HG02759 (cell line): Measurements from ENCODE around the gene APPL2.
"Not testable (repeated sequence)": the region's sequence is repeated elsewhere in the genome, so short reads cannot be mapped to it uniquely, and the experiment has no call there.

Source experiments
- ATAC-seq: cut with Tn5 transposase; IDR thresholded peaks from one replicate; pipeline ENCODE4 v1.9.1; 2021; ENCODE audit warnings: mild to moderate bottlenecking, moderate library complexity; ENCODE audit not compliant: unreplicated experiment

The APPL2 gene

DNA sequence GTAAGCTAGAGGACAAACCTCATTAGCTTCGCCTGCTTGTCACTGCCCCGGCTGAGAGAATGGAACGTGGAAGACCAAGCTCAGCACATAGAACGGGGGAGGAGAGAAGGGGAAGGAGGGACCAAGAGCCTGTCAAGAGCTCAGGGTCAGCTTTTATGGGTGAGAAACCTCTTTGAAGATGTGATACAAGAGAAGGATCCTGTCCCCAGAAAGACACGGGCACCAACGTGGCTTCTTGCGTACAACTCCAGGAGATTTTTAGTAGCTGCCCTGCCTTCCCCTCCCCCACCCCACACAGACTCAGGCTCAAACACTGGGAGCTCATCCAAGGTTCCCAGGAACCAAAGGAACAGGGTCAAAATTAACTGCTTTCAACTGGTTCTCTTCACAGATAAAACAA is 34.7 kb downstream of the APPL2 start:
- no peak for ATAC-seq

DNA sequence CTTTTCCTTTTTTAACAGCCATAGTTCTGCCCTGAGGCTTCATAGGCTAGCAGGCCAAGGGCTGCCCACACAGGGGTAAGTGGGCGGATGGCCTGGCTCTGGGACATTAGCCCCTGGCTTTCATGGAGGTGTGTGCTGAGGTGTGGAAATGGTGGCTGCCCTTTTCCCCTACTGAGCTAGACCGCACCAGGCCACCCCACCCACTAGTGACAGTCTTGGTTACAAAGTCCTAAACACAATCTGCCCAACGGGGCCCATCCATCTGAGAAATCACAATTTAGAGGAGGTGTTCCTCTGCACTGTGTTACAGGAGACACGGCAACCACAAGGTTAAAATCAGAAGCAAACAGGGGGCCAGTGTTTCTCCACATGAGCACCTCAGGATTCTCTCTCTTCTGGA is 35.6 kb downstream of the APPL2 start:
- no peak for ATAC-seq

DNA sequence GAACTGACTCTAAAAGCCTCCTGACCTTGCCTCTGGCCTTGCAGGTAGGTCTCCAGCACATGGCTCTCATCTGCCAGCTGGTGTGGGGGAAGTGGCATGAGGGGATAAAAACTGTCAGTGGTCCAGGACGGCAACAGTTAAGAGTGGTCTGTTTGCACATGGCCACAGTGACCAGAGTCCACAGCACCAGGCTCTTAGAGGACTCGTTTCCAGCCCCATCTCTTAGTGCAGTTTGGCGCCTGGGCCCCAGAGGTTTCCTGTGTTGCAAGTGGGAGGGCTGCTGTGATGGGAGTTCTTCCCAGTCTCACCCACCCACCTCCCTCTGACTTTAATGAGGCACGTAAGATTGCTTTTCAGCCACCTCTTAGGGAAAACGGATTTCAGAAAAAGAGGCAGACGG is 37.0 kb downstream of the APPL2 start:
- no peak for ATAC-seq

DNA sequence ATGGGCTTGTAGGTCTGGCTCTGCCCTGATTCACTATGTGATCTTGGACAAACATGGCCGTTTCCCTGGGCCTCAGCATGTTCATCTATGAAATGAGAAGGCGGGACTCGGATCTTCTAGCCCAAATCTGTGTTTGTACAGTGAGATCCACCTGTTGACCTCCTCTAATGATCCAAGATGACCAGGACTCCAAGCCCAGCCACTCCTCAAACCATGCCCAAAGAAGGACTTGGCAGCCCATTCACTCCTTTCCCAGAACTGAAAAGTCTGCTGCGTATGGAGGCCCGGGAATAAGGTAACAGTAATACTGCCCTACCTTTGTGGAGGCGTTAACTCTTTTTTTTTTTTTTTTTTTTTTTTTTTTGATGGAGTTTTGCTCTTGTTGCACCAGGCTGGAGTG is 39.9 kb downstream of the APPL2 start:
- no peak for ATAC-seq

DNA sequence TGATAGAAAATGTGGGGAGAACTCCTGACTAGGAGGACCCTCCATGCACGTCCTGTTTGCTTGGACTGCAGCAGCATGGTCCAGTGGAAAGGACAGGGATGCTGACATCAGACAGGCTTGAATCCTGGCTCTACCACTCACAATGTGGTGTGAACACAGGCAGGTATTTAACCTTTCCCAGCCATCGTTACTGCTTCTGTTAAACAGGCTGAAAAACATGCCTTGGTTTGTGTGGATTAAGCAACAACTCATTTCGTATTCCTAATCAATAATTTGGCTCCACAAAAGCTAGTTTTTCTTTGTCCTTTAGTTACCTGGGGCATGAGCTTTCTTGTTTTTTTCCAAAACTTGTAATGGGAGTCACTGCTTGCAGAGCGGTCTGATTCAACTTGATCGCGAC is 41.0 kb downstream of the APPL2 start:
- ATAC-seq, result no peak

DNA sequence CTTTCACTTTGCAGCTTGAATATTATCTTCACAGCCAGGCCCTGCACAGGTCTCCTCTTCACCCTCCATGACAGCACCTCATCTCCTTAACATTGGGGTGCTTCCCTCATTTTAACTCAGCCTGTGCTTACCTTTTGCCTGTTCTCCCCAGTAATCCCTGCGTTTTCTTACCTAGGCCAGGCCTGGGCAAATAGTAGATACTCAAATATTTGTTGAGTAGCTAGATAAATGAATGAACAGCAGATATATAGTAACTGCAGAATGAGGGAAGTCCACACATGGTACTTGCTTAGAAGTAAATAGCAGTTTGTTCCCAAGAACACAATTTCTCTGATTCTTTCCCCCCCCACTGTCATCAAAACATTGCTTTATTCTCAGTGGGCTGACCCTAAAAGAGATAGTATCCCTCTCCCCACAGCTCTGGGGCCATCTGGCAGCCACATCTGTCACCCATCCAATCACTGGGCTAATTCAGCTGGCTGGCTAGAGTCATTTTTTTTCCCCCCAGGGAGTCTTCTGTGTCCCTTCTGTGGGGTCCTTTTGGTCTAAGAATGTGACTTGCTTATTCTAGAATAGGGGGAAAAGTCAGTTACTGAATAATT is 43.2 kb downstream of the APPL2 start:
- ATAC-seq, result no peak

DNA sequence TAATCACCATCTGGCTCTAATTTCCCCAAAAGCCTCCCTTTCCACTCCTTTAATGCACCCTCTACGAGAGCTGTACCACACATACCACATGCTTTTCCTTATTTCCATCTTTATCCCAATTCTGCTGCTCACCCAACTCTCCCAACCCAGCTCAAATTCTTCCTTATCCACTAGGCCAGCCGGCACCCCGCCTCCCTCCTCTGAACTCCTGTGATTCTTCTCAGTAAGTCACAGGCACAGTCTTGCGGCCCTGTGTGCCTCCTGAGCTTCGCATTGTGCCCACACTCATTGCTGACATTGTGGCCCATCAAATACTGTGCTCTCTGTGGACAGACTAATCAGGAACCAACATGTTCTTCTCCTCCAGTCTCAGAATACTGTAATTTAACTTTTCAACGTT is 45.4 kb downstream of the APPL2 start:
- no peak for ATAC-seq

DNA sequence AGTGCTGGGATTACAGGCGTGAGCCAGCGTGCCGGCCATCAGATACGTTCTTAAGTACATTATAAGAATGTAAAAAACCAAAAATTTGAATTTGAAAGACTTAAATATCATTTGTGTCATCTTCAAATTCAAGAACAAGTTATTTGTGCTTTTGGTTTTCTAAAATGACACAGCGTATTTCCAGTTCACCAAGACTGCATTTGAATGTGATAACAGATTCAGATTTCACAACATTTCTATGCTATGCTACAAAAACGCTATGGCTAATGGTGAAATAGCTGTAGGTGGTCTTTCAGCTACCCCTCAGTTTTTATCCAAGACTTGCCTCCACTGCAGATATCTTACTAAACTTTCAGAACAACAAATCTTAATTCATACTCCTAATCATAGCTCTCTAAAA is 46.7 kb downstream of the APPL2 start:
- no peak for ATAC-seq

DNA sequence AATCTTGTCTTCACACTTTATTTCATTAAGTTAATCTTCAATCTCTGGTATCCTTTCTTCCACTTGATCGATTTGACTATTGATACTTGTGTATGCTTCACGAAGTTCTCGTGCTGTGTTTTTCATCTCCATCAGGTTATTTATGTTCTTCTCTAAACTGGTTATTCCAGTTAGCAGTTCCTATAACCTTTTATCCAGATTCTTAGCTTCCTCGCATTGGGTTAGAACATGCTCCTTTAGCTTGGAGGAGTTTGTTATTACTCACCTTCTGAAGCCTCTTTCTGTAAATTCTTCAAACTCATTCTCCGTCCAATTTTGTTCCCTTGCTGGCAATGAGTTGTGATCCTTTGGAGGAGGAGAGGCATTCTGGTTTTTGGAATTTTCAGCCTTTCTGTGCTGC is 52.0 kb downstream of the APPL2 start:
- ATAC-seq, result not testable (repeated sequence)

DNA sequence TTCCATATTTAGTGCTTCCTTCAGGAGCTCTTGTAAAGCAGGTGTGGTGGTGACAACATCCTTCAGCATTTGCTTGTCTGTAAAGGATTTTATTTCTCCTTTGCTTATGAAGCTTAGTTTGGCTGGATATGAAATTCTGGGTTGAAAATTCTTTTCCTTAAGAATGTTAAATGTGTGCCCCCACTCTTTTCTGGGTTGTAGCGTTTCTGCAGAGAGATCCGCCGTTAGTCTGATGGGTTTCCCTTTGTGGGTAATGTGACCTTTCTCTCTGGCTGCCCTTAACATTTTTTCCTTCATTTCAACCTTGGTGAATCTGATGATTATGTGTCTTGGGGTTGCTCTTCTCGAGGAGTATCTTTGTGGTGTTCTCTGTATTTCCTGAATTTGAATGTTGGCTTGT is 52.6 kb downstream of the APPL2 start:
- not testable (repeated sequence) for ATAC-seq

DNA sequence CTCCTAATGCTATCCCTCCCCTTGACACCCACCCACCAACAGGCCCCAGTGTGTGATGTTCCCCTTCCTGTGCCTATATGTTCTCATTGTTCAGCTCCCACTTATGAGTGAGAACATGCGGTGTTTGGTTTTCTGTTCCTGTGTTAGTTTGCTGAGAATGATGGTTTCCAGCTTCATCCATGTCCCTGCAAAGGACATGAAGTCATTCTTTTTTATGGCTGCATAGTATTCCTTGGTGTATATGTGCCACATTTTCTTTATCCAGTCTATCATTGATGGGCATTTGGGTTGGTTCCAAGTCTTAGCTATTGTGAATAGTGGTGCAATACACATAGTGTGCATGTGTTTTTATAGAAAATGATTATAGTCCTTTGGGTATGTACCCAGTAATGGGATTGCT is 56.9 kb downstream of the APPL2 start:
- not testable (repeated sequence) for ATAC-seq

DNA sequence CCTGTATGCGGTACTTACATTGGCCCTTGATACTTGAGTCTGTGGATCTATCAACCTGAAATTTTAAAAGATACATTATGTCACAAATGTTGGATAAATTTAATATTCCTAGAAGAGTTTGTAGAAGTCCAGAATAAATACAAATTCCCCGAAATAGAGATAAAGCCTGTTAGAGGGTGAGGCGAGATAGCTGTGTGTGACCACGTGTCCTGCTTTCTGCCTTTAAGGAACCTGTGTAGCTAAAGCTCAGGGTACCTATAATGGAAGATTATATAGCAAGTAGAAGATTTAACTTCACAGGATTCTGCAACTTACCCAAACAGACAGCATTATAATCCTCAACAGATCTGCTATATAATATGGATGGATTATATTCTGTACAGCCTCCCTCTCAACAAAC is 58.8 kb downstream of the APPL2 start:
- no peak for ATAC-seq

DNA sequence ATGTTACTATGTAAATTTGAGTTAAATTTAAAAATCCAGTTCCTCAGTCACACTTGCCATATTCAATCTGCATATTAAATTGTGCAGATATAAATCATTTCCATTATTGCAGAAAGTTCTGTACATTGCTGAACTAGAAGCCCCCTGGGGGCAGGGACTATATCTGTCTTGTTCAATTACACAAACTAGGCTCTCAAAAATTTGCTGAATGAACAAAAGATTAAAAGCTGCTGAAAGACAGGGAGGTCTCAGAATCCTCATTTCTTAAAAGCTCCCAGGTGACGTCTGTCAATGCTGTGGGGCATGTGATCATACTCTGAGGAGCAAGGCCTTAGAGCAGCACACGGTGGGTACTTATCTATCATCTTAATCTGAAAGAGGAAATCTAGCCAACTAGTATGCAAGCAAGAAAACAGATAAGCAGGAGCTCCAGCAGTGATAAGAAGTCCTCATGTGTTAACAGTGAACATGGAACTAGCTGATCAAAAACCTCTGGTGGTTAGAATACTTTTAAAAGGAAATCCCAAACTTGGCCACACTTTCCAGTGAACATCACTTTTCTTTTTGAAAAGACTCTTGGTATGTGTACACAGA is 60.5 kb downstream of the APPL2 start:
- ATAC-seq, result no peak

DNA sequence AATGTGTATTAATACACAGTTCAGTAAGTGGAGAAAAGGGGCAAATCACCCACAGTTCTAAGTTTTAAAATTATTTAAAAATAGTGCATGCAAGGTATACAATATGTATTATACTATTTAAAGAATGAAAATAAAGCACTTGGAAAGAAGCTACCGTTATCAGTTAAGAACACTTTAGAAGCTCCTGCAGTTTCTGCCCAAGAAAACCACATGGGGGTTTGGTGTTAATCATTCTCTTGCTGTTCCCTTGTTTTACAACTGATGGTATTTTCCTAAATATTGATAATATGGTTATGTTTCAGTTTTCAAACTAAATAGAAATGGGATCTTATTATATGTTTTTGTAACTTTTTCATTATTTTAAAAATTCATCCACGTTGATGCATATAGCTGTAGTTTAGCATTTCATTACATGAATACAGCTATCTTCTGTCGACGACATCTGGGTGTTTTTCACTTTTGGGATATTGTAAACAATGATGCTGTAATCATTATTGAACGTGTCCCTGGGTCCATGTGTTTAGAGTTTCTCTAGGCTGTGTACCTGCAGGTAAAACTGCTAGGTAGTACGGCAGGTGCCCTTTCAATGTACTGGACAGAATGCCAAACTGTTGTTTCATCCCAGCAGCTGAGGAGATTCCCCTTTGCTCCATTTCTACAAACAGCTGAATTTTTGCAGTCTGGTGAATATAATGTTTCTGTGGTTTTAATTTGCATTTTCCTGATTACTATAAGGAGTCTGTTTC is 64.1 kb downstream of the APPL2 start:
- ATAC-seq, result no peak

DNA sequence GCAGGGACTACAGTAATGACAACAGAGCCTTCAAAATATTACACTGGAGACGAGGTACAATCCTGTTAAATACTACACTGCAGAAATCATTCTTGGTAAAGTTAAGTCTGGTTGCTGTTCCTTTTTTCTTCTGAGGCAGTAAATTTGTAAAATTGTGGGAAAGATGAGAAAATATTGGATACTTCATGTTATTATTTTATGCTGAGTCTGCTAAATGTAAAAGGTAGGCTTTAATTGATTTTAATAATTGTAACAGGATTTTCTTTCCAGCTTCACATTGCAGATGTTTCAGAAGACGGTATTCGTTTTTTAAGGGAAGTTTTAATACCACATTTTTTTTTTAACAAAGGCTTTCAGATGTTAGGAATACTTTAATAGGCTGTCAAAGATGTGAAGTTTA is 65.8 kb downstream of the APPL2 start:
- ATAC-seq, result no peak

DNA sequence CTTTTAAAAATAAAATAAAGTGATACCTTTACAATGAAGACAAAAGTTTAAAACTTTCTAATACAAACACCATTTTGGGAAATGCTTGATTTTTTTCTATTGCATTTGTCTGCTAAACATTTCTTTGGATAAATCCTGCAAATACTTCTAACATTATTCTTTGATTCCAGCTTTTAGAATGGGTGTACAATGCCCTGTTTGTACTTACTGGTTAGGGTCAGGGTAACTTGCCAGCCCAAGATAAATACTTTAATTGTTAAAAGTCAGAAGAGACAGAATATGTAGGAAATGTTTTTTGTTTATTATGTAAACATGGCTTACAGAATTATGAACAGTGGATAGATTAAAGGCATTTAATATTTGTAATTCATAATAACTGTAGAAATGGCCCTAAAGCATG is 68.0 kb downstream of the APPL2 start:
- no peak for ATAC-seq

DNA sequence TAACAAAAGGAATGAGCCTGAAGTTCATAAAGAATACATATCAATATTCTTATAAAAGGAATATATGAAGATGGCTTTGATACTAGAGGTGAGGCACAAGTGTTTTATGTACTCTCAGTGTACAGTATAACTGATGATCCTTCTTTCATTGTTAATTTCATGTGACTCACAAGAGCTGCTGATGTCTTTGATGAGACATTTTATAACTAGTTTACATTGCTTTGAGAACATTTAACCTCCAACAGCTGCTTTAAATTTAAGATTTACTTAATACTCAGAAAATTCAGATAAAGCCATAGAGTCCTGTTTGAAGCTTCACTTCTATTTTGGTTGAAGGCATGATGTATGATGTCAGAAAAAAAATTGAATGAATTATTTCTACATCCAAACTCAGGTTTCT is 68.6 kb downstream of the APPL2 start:
- no peak for ATAC-seq

DNA sequence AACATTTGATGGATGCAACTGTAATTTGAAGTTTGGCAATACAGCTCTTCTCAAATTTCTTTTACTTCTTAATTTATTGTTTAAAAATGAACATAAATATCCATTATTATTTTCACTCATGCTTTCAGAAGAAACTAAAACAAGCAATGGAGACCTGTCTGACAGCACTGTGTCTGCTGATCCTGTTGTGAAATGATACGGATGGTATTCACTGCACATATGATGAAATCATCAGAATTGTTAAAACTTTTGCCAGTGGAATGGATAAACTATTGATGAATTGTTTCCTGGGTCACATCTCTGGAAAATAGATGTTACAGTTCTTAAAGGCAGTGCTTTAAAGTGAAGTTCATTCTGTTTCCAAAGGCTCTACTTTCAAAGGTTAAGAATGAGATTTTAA is 69.2 kb downstream of the APPL2 start:
- no peak for ATAC-seq

DNA sequence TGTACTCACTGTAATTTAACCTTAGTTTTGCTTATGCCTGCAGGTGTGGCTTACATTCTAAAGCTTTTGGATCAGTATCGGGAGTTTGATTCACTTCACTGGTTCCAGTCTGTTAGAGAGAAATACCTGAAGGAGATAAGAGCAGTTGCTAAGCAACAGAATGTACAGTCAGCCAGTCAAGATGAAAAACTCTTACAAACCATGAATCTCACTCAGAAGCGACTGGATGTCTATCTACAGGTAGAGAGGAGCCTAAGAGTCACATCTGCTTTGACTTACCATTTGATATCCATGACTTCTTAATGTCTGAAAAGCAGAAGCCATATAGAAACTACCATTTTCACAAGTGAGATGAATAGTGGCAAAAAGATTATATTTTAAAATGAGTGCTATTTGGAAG is 71.9 kb downstream of the APPL2 start:
- no peak for ATAC-seq

DNA sequence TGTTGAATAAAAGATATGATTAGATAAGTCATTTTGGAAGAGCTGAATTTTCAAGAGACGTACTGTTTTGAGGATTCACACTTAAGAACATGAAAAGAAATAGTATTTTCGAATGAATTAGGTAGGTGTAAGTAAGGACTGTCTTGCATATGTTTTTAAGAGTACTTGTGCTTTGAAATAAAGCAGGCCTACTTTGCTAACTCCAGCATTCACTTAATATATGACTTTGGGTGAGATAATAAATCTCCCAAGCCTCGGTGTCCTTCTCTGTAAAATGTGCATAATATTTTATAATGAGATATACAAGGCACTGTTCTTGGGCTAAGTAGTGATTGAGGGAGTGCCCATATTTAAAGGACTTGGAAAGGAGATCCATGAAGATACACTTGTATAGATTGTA is 73.8 kb downstream of the APPL2 start:
- ATAC-seq, result no peak

DNA sequence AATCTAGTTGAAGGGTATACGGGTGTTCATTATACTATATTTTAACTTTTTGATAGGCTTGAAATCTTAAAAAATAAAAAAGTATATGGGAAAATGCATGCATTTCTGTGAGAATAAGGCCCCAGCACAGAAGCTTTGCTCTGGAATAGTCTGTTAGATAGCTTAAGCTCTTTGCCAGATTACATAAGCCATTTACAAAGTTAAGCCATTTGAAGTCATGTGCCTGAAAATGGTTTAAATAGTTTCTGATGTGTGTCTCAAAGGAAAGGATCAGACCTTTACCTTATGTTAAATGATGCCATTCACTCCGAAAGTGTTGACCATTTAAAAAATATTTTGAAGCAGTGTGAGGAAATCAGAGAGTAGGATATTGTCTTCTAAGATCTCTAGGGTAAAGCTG is 77.1 kb downstream of the APPL2 start:
- ATAC-seq, result no peak

DNA sequence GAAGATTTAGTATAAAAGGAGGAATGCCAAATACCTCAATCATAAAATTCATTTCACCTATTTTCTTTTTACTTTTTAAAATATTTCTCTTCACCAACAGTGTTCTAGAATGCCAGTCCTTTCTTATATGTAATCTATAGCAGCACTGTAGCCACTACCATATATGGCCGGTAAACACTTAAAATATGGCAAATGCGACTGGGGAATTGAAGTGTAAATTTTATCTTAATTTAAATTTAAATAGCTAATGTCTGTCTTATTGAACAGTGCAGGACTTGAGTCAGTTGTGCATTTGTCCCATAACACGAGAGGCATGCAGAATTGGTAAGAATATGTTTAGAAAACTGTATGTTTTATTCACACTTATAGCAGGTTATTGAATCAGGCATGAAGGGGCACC is 78.4 kb downstream of the APPL2 start:
- ATAC-seq, result no peak

DNA sequence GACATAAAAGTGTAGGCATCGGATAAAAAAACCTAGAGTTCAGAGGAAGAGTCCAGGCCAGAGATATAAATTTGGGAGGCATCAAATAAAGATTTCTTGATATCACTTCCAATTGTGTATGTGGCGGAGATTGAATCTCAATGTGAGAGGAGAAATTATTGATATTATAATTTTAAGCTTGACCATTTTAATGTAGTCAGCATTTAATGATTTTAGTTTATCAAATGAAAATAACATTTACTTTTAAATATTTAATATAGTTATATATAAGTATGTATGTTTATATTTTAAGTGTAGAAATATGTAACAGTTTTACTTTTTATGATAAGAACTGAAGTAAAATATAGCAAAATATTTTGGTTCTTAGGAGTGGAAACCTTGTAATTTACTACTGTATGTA is 79.7 kb downstream of the APPL2 start:
- ATAC-seq, result no peak
